AG09319 (cell line): ENCODE results near the gene LINGO1.

Experiments used
- DNase-seq: peaks from one replicate; pipeline ENCODE4 v3.0.0-alpha.2; 2010; ENCODE audit warnings: low read depth; ENCODE audit errors: extremely low read depth
- TF ChIP-seq, protein P1 (sequence below): IDR thresholded peaks from 2 replicates; pipeline ENCODE4 v1.5.1; 2011; ENCODE audit warnings: low read depth, mild to moderate bottlenecking, inconsistent platforms, low read length, moderate library complexity

LINGO1 gene

DNA sequence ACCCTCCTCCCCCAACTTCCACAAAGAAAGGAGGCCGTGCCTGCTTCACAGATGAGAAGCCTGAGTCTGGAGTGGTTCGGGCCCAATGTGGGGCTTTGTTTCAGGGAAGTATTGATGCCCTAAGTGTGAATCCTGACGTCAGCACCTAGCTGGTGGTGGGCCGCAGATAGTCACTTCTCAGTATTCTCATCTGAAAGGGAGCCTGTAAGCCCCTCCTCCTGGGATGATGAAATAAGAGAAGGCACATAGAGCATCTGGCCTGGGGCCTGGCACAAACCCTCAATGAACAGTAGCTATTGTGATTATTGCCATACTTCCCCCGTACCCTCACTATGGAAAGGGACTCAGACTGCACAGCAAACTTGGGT lies 24.8 kb downstream of the LINGO1 start:
- no peak for DNase-seq
- TF ChIP-seq, protein P1, sequence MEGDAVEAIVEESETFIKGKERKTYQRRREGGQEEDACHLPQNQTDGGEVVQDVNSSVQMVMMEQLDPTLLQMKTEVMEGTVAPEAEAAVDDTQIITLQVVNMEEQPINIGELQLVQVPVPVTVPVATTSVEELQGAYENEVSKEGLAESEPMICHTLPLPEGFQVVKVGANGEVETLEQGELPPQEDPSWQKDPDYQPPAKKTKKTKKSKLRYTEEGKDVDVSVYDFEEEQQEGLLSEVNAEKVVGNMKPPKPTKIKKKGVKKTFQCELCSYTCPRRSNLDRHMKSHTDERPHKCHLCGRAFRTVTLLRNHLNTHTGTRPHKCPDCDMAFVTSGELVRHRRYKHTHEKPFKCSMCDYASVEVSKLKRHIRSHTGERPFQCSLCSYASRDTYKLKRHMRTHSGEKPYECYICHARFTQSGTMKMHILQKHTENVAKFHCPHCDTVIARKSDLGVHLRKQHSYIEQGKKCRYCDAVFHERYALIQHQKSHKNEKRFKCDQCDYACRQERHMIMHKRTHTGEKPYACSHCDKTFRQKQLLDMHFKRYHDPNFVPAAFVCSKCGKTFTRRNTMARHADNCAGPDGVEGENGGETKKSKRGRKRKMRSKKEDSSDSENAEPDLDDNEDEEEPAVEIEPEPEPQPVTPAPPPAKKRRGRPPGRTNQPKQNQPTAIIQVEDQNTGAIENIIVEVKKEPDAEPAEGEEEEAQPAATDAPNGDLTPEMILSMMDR = no peak

DNA sequence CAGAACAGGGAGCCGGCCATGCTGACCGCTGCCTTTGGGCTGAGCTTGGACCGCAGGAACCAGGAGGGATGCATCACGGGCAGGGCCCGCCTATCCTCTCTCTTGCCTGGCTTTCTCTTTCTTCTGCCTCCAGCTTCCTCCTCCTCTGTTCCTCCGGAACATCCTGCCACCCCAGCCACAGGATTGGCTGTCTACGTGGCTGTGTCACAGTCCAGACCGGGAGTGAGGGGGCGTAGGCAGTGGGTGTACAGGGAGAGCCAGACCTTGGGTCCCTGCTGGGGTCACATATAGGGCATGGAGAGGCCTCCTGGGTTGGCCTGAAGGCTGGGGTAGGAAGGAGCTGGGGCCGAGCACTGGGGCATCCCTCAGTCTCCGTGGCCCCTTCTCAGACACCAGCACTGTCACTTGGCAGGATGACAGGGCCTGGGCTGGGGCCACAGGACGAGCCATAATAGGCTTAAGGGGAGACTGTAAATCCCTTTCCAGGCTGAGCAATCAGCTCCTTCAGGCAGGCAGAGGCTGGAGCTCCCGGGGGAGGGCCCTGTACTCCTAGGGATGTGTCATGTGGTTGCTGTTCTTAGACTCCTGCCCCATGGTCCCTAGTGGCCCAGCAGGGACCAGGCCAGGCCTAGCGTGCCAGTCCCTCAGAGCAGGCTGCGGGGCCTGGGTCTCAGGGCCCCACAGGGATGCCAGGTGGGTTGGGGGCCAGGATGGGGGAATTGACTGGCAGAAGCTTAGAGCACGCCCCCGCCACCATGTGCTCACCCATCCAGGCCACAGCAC lies 25.4 kb downstream of the LINGO1 start:
- TF ChIP-seq, protein P1 = no peak
- DNase-seq = no peak

DNA sequence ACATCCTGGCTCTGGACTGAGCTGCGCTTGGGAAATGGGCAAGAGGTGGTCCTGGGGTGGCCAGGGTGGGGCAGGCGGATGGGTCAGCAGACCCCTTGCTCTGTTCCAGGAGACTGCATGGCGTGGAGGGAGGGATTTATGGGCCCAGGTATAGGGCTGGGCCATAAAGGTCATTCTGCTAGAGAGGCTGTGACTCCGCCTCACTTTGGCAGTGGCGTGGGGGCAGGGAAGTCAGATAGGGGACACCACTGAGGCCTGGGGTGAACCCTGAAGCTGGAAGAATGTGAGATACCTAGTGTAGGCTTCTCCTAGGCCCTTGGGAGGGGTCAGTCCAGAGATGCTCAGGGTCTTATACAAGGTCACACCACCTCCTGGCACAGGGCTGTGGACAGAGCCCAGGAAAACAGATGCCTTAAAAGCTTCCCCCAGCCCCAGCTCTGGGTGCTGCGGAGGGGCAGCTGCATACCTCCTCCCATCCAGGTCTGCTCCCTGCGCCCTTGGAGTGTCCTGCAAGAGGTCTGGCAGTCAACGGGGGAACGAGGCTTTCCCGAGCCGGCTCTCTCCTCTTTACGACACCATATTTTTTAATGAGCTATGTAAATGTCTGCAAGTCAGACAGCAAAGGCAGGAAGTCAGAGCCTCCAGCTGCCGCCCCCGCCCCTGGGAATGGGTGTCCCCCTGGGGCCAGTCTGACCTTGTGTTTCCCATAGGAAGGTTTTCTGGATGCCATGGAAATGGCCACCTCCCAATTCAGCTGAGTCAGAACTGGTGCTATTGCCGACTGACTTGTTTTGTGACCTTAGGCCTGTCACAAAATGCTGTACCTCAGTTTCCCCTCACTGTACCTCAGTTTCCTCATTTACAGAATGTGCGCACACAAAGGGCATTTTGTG lies 26.3 kb downstream of the LINGO1 start:
- DNase-seq = no peak
- TF ChIP-seq, protein P1 = no peak

DNA sequence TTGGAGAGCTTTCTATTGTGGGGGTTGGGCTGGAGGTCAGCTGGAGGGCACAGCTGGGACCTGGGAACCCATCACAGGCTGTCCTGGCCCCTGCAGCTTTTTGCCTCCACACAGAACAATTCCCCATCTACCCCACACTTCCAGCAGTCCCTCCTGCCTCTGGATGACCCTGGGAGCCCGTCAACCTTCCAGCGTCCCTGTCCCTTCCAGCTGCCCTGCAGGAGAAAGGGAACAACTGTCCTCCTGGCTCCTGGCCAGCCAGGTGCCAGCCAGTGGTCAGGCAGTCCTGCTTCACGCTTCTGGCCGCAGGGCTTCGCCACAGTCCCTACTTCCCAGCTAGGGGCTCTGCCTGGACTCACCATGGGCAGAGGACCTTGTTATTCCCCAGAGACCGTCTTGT lies 27.2 kb downstream of the LINGO1 start:
- no peak for DNase-seq
- TF ChIP-seq, protein P1 = no peak

DNA sequence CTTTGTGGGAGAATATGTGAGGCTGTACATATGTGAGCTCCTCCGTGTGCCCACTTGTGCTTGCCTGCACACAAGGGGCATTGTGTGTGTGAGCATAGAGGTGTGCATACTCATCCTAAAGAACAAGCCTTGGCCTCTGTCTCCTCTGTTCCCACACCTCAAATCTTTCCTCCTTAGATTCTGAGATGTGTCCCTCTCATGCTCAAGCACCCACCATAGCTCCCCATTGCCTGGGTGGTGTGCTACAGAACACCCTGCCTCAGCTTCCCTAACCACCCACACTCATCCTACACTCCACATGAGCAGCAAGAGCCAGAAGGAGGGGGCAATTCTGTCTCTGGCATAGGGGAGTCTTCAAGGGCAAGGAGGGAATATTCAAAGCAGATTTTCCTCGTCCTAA lies 27.7 kb downstream of the LINGO1 start:
- TF ChIP-seq, protein P1 = no peak
- DNase-seq = no peak

DNA sequence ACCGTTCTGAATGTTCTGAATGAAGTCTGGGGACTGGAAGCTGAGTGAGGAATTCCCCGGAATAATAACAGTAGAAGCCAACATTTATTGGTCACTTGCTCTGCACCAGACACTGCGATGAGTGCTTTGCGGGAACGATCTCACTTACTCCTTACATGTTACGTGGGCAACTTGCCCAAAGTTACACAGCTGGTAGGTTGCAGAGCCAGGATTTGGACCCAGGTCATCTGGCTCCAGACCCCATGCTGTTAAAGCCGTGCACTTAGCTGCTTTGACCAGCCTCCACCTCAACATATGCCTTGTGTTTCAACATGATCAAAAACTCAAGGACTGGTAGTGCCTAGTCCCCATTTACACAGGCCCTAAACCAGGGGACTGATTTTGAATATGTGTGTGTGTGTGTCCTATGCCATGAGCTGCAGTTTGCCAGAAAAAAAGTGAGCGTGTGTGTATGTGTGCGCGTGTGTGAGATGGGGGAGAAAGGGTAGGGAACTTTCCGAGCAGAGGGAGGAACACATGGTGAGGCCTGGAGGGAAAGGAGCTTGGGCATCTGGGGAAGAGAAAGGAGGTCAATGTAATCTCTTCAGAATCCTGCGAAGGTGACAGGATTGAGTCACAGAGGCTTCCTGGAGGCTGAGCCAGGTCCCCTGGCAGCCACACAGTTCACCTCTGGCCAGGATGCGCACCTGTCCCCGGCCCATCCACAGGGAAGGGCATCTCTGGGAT lies 28.9 kb downstream of the LINGO1 start:
- TF ChIP-seq, protein P1 = no peak
- no peak for DNase-seq
